ENCODE data around the gene APOO.

- TF ChIP-seq CTCF (IDR thresholded peaks at IDR 0.05) (no peak), POLR2A (IDR thresholded peaks at IDR 0.05) (no peak)
Observed at GRCh38 chrX:23911126-23911835, 3.5 kb upstream of the APOO start.
